NCI-H2107 treated with DMSO at 0.1 percent for 48 hours (cell line): ENCODE results near the gene DPP6.
A peak's percentile ranks its signal among the peaks of the same experiment; 100 is the strongest.

Source experiments
- DNase-seq: peaks from one replicate; lab custom pipeline; 2025; ENCODE audit not compliant: unreplicated experiment; lab: John Stamatoyannopoulos, UW

The DPP6 gene

GRCh38 chr7:154686305-154686704 is 634.1 kb downstream of the DPP6 start:
- DNase-seq, result no peak

- DNase-seq, result no peak
Observed at GRCh38 chr7:154688952-154689351, 636.8 kb downstream of the DPP6 start.

GRCh38 chr7:154690411-154690810 is 638.2 kb downstream of the DPP6 start:
- DNase-seq, result no peak

- no peak for DNase-seq
Observed at GRCh38 chr7:154693661-154694060, 641.5 kb downstream of the DPP6 start.

DNA sequence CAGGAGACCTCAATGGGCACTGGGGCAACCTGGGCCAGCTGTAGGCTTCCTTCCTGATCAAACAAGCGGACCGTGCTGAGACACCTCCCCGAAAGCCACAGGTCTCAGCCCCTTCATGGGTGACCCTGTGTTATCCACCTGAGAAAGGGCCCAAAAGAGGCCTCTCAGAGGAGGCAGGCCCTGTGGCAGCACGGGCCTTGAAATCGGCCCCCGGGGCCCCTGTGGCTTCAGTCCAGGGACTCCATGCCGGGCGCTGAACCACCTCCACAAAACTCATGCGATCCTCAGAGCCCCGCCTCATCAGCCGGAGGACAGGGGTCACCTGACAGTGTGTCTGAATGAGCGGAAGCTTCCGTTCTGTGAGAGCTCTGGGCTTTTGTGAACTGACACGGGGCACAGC is 643.6 kb downstream of the DPP6 start:
- no peak for DNase-seq

DNA sequence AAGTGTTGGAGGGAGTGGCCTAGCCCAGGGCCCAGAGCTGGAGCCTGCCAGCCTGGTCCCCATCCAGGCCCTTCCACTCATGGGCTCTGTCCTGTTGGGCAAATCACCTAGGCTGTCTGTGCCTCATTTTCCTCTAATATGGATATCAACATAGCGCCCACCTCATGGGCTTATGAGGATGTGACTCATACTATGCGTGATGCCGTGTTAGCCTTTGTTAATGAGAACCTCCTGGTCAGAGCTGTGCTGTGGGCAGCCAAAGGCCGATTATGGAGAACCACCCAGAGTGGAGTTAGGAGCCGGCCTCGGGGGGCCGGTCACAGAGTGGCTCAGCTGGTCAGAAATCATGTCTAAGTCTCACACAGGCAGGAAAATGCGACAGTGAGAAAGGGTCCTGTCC is 644.4 kb downstream of the DPP6 start:
- DNase-seq, result no peak

GRCh38 chr7:154698726-154699291 is 646.6 kb downstream of the DPP6 start:
- DNase-seq, result no peak

DNA sequence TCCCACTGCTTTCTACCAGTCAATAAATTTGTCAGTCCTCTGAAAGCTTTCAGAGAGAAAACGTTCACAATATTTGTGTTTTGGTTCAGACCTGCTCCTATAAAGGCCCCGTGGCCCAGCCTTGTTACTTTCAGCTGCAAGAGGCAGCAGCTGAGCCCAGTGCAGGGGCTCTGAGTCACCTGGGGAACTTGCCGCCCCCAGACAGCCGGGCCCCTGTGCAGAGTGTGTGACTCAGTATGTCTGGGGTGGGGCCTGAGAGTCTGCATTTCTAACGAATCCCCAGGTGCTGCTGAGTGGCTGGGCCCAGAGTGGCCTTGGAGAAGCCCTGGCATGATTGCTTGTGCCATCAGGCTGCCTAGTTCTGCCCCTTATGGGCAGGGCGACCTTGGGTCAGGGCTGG is 647.2 kb downstream of the DPP6 start:
- DNase-seq, result no peak

GRCh38 chr7:154709840-154710520 is 657.8 kb downstream of the DPP6 start:
- no peak for DNase-seq

- DNase-seq, result peak; percentile 53
Observed at GRCh38 chr7:154720016-154720415, 667.8 kb downstream of the DPP6 start.

- DNase-seq, result no peak
Observed at GRCh38 chr7:154721086-154721485, 668.9 kb downstream of the DPP6 start.

DNA sequence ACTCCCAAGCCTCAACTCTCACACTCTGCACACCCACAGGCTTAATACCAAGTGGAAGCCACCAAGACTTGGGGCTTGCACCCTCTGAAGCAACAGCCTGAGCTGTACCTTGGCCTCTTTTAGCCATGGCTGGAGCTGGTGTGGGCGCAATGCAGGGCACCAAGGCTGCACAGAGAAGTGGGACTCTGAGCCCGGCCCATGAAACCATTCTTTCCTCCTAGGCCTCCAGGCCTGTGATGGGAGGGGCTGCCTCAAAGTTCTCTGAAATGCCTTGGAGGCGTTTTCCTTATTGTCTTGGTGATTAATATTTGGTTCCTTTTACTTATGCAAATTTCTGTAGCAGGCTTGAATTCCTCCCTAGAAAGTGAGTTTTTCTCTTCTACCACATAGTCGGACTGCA is 674.2 kb downstream of the DPP6 start:
- no peak for DNase-seq

- no peak for DNase-seq
Observed at GRCh38 chr7:154729056-154729455, 676.9 kb downstream of the DPP6 start.

- DNase-seq, result no peak
Observed at GRCh38 chr7:154735766-154736165, 683.6 kb downstream of the DPP6 start.

DNA sequence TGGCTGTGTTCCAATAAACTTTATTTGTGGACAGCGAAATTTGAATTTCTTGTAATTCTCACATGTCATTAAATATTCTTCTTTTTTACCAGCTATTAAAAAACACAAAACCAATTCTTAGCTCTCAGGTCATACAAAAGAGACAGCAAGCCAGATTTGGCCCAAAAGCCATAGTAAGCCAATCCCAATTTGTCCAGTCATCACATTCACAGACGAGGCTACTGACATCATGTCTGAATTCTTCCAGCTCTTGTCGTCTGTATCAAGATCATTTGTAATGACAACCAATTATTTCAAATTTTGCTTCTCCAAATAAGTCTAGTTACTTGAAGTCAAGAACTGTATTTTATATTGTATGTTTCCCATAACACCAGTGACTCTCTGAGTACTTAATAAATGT is 684.2 kb downstream of the DPP6 start:
- DNase-seq, result no peak

- no peak for DNase-seq
Observed at GRCh38 chr7:154738216-154738615, 686.0 kb downstream of the DPP6 start.

- no peak for DNase-seq
Observed at GRCh38 chr7:154741131-154741530, 688.9 kb downstream of the DPP6 start.

DNA sequence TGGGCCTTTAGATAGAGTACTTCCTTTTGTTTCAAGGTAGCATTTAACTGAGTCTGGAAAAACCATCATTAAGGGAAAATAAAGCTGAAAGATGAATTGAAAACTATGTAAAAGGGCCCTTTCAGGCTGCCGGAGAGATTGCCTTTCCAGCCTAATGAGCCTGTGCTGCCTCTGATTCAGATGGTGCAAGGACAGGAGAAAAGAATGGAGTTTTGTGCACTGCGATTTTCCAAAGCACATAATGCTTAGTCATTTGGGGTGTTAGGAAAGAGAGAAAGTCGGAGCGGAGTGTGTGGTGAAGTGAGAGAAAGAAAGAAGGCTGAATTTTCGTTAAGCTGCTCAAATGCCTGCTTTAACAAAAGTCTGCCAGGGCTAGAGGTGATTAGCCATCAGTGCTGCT is 691.0 kb downstream of the DPP6 start:
- DNase-seq, result no peak

- peak; percentile 63 for DNase-seq
Observed at GRCh38 chr7:154744256-154744860, 692.2 kb downstream of the DPP6 start.

DNA sequence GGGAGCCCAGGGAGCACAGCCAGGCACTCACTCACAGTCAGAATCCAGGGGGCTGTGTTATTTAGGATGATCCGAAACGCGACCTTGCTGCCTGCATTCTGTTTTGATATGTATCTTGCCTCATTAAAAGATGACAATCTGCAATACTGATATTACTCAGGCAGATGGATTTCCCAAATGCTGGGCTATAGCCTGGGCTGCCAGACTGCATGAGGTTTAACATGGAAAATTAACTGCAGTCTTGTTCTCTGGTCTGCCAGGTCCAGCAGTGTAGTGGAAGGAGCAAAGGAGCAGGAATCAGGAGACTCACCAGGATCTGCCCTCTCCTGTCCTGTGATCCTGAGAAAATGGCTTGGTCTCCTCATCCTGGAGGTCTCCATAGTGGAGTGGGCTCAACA is 692.7 kb downstream of the DPP6 start:
- DNase-seq, result no peak

GRCh38 chr7:154746571-154747360 is 694.6 kb downstream of the DPP6 start:
- no peak for DNase-seq
